Epithelial cell of prostate (primary cell): ENCODE data around the gene OTOP3.
A peak's percentile ranks its signal among the peaks of the same experiment; 100 is the strongest.
"Not testable (repeated sequence)": the region's sequence is repeated elsewhere in the genome, so short reads cannot be mapped to it uniquely, and the experiment has no call there.

Source experiments
- DNase-seq: peaks from one replicate; pipeline ENCODE4 v3.0.0-alpha.2; 2011; ENCODE audit warnings: low read depth, low spot score
- H3K27ac ChIP-seq: fragments of 450-650 bp; 2 replicates; pipeline ENCODE4 v1.5.1; 2017; ENCODE audit warnings: mild to moderate bottlenecking

Gene OTOP3

GRCh38 chr17:74979408-74980146 lies 43.9 kb downstream of the OTOP3 start:
- DNase-seq, result no peak
- no peak overlapping the region for H3K27ac ChIP-seq

GRCh38 chr17:74981318-74981978 lies 45.8 kb downstream of the OTOP3 start:
- DNase-seq, result no peak
- H3K27ac ChIP-seq, result peak overlapping the region; percentile 44

GRCh38 chr17:74981979-74982662 lies 46.4 kb downstream of the OTOP3 start:
- DNase-seq, result no peak

GRCh38 chr17:74982663-74983313 lies 47.1 kb downstream of the OTOP3 start:
- DNase-seq, result not testable (repeated sequence)
- H3K27ac ChIP-seq, result peak overlapping the region; percentile 44

More at GRCh38 chr17:74981979-74982662, 46.4 kb downstream of the OTOP3 start:
- H3K27ac ChIP-seq, result peak overlapping the region; percentile 44

- no peak overlapping the region for H3K27ac ChIP-seq
- no peak for DNase-seq
These were observed 50.5 kb downstream of the OTOP3 start for GRCh38 chr17:74986206-74986576.

GRCh38 chr17:74987418-74987908 lies 51.8 kb downstream of the OTOP3 start, which contains the start of gene CDR2L:
CDR2L (plus strand) TSS chr17:74987632; CDS start chr17:74988044, 412 bp downstream.
- H3K27ac ChIP-seq, result peak within 1 kb of the TSS; percentile 67
- peak; percentile 56 for DNase-seq

- DNase-seq, result no peak
- H3K27ac ChIP-seq, result peak overlapping the region; percentile 67
These were observed 52.4 kb downstream of the OTOP3 start for GRCh38 chr17:74987909-74988711.

- H3K27ac ChIP-seq, result peak overlapping the region; percentile 65
- no peak for DNase-seq
These were observed 54.9 kb downstream of the OTOP3 start for GRCh38 chr17:74990581-74991105.

- DNase-seq, result no peak
- peak overlapping the region; percentile 65 for H3K27ac ChIP-seq
These were observed 56.5 kb downstream of the OTOP3 start for GRCh38 chr17:74992223-74992622.

- peak overlapping the region; percentile 65 for H3K27ac ChIP-seq
- DNase-seq, result no peak
These were observed 58.7 kb downstream of the OTOP3 start for GRCh38 chr17:74994440-74994839.

GRCh38 chr17:74995847-74996246 lies 60.1 kb downstream of the OTOP3 start:
- no peak for DNase-seq
- no peak overlapping the region for H3K27ac ChIP-seq

- H3K27ac ChIP-seq, result no peak overlapping the region
- no peak for DNase-seq
These were observed 63.1 kb downstream of the OTOP3 start for GRCh38 chr17:74998783-74999182.

GRCh38 chr17:74999523-74999922 lies 63.8 kb downstream of the OTOP3 start:
- no peak overlapping the region for H3K27ac ChIP-seq
- no peak for DNase-seq
